GM12878 (cell line): ENCODE results near the gene PYGO2. TPM values are rescaled to one million over a fixed set of nuclear protein-coding genes. Genes with fewer than 3 reads are reported as not detected.
A peak's percentile ranks its signal among the peaks of the same experiment; 100 is the strongest.

ENCODE experiments used
- ATAC-seq: fragments of 200-7000 bp; cut with Tn5 transposase; 3 replicates; pipeline ENCODE4 v1.9.1; 2020; ENCODE audit warnings: mild to moderate bottlenecking, moderate library complexity
- BruUV-seq: library from RNA; stranded (reverse); fragments of 400-500 nt; replicated peaks from 2 replicates; lab custom pipeline; 2021; lab: Mats Ljungman, UMichigan
- CTCF ChIA-PET: fragments of 300-600 bp; sonication (Branson Sonifier 250); formaldehyde crosslinking; extraction: SDS; loops from one replicate; lab custom pipeline; 2021; ENCODE audit warnings: inconsistent platforms; lab: Yijun Ruan, JAX
- POLR2A ChIA-PET: fragments of 350-600 bp; formaldehyde crosslinking; extraction: SDS; loops from one replicate; lab custom pipeline; 2021; ENCODE audit warnings: inconsistent platforms; lab: Charles Lee
- RAD21 ChIA-PET: fragments of 300-600 bp; sonication (Branson Sonifier 250); formaldehyde crosslinking; loops from one replicate; lab custom pipeline; 2023; ENCODE audit warnings: antibody characterized with exemption; ENCODE audit not compliant: unreplicated experiment; lab: Charles Lee
- SMC1A ChIA-PET: fragments of 300-600 bp; sonication (Branson Sonifier 250); formaldehyde crosslinking; loops from one replicate; lab custom pipeline; 2023; ENCODE audit not compliant: unreplicated experiment, uncharacterized antibody; lab: Charles Lee
- DNase-seq: peaks from one replicate; pipeline ENCODE4 v3.0.0-alpha.2; 2011; ENCODE audit warnings: low read depth, low spot score
- FAIRE-seq: peaks from 3 replicates; lab custom pipeline; 2011; peaks lifted over from hg19 to GRCh38; lab: Jason Lieb, UNC
- H2AFZ ChIP-seq: 2 replicates; pipeline ENCODE4 v1.6.0; 2011; ENCODE audit warnings: low read depth, low read length, control low read depth; ENCODE audit not compliant: control insufficient read depth
- H3K27ac ChIP-seq: 2 replicates; pipeline ENCODE4 v1.5.1; 2011; ENCODE audit warnings: control low read depth; ENCODE audit not compliant: control insufficient read depth, insufficient read depth
- H3K27me3 ChIP-seq, 2 experiments: replicated peaks in 1 of 2; 2 replicates each; pipeline versions ENCODE4 v1.6.0 to v1.6.1; 2011; ENCODE audit warnings: low read length in 1 of 2; ENCODE audit not compliant: control insufficient read depth in 2 of 2, insufficient read depth in 2 of 2
- H3K36me3 ChIP-seq, 2 experiments: 2 replicates each; pipeline ENCODE4 v1.5.1; 2011; ENCODE audit warnings: low read length in 1 of 2; ENCODE audit not compliant: control insufficient read depth in 2 of 2, insufficient read depth in 2 of 2
- H3K4me1 ChIP-seq: 2 replicates; pipeline ENCODE4 v1.6.1; 2011; ENCODE audit warnings: mild to moderate bottlenecking, low read length, moderate library complexity, mixed read lengths; ENCODE audit not compliant: control insufficient read depth, insufficient read depth
- H3K4me2 ChIP-seq: 2 replicates; pipeline ENCODE4 v1.6.0; 2011; ENCODE audit warnings: control low read depth; ENCODE audit not compliant: control insufficient read depth, insufficient read depth
- H3K4me3 ChIP-seq: fragments of 200-600 bp; sonication (generic); 2 replicates; pipeline ENCODE4 v1.5.1; 2016
- H3K79me2 ChIP-seq: 2 replicates; pipeline ENCODE4 v1.6.0; 2011; ENCODE audit warnings: low read length; ENCODE audit not compliant: control insufficient read depth, insufficient read depth
- H3K9ac ChIP-seq: 2 replicates; pipeline ENCODE4 v1.8.0; 2011; ENCODE audit warnings: low read length, control low read depth, mixed read lengths; ENCODE audit not compliant: control insufficient read depth, insufficient read depth
- H3K9me3 ChIP-seq: replicated peaks from 3 replicates; pipeline ENCODE4 v1.5.1; 2011; ENCODE audit warnings: mild to moderate bottlenecking, low read length; ENCODE audit not compliant: control insufficient read depth, insufficient read depth
- H4K20me1 ChIP-seq: 2 replicates; pipeline ENCODE4 v1.6.0; 2011; ENCODE audit not compliant: control insufficient read depth, insufficient read depth
- CTCF ChIP-seq, 3 experiments: IDR thresholded peaks in 2 of 3; conservative IDR thresholded peaks in 1 of 3; 2 replicates each; pipeline ENCODE4 v1.5.1; 2011; ENCODE audit warnings: low read depth in 3 of 3, low read length in 3 of 3, mild to moderate bottlenecking in 3 of 3, control low read depth in 2 of 3, moderate library complexity in 2 of 3, inconsistent platforms in 1 of 3, mixed read lengths in 1 of 3; ENCODE audit not compliant: control insufficient read depth in 2 of 3, insufficient read depth in 1 of 3; ENCODE audit errors: extremely low read depth in 1 of 3
- ELK1 ChIP-seq: IDR thresholded peaks from 2 replicates; pipeline ENCODE4 v1.6.1; 2012; ENCODE audit warnings: low read depth, low read length, improper control_type of control experiment
- WGBS: methylation state at CpG from one replicate; pipeline ENCODE4 v1.1.6; 2016; ENCODE audit warnings: low lambda C conversion rate; ENCODE audit not compliant: insufficient replicate concordance, insufficient coverage; ENCODE audit errors: missing lambda C conversion rate; 5-methylcytosine and 5-hydroxymethylcytosine counted together
- in situ Hi-C: fragments of 300-500 bp; cut with MboI; formaldehyde crosslinking; loops from 9 replicates; pipeline ENCODE4 v1.14.3; 2018; ENCODE audit warnings: mixed read lengths
- intact Hi-C: fragments of 100-400 bp; cut with micrococcal nuclease; formaldehyde crosslinking; loops from one replicate; pipeline ENCODE4 v1.14.2; 2022; ENCODE audit not compliant: unreplicated experiment
- polyA plus RNA-seq, 11 experiments: library from polyadenylated mRNA; depleted of rRNA in 4 of 11; unstranded in 6 of 11; stranded (reverse) in 5 of 11; fragments of >200 nt; fragmentation: Nextera tagmentation in 4 of 11; fragmentation: Illumina TruSeq in 1 of 11; extraction: Ambion mirVana in 4 of 11; extraction: Trizol in 1 of 11; gene quantifications; 1 replicate in 1 of 11; 2 replicates in 10 of 11; pipeline versions ENCODE4 v1.2.1 to v1.2.3, GENCODE V29; 2011 to 2016; ENCODE audit warnings: inconsistent platforms in 2 of 11, missing spikeins in 2 of 11, low read depth in 1 of 11
- total RNA-seq, 4 experiments: library from RNA; depleted of rRNA in 3 of 4; stranded (reverse); fragments of >200 nt in 3 of 4; fragmentation: Illumina TruSeq in 1 of 4; extraction: Trizol in 1 of 4; gene quantifications; 2 replicates each; pipeline versions ENCODE4 v1.2.1 to v1.2.3, GENCODE V29; 2013 to 2021

The PYGO2 gene
- total and polyA plus RNA-seq, 10 of the 15 experiments (the other 5 are each of a cell fraction or from before 2014, with no cell fraction given): 8.1 to 33.8 (median 23.5) TPM

- Histone ChIP-seq H3K27me3 (no peaks in the 10 kb centered on the region), H3K9ac (no peak overlapping the region), H3K4me3 (no peak overlapping the region), H3K4me2 (no peak overlapping the region), H3K27ac (no peak overlapping the region), H3K79me2 (no peaks in the 10 kb centered on the region; the same call in 1 of the 2 replicates), H3K4me1 (peaks cover 9% of the 10 kb centered on the region), H4K20me1 (no peaks in the 10 kb centered on the region), H3K9me3 (no peaks in the 10 kb centered on the region), H3K36me3 (peaks cover 11 to 14% of the 10 kb centered on the region in 2 experiments; a peak in 3 of 4 replicates), H2AFZ (no peak overlapping the region)
- ChIA-PET POLR2A (interaction anchor here (1.4 kb wide), 1 partner anchor 10 kb away, joined by 4 read pairs; the partner anchor contains the start of gene FLAD1), CTCF (interaction anchor here (0.5 to 11.0 kb wide), 7 partner anchors 14 to 299 kb away, joined by 3 to 226 read pairs (median 4); partner anchors contain the start of genes CKS1B, FLAD1, PBXIP1 and SHC1), SMC1A (interaction anchor here (0.6 to 8.1 kb wide), 3 partner anchors 9 to 24 kb away, joined by 3 to 69 read pairs (median 6); partner anchors contain the start of gene FLAD1), RAD21 (interaction anchor here (1.5 kb wide), 1 partner anchor 9 kb away, joined by 9 read pairs; the partner anchor contains the start of gene FLAD1)
- FAIRE-seq (no peak), DNase-seq (no peak), ATAC-seq (peak; percentile 37; the same call in 2 of the 3 replicates)
- WGBS: 82% methylated on average over 14 of the region's 14 CpGs
- no TSS peak for BruUV-seq
- in situ Hi-C loops (no loop called here), intact Hi-C loops (no loop called here)
- TF ChIP-seq ELK1 (no peak), CTCF (IDR thresholded peaks at IDR 0.05 in 2 of 3, conservative IDR thresholded peaks at IDR 0.05 in 1 of 3; ENCODE audit: control insufficient read depth in 2 of 3, extremely low read depth in 1 of 3, insufficient read depth in 1 of 3, low read depth in 3 of 3, low read length in 3 of 3) (peak; percentile 8 to 30 (median 21); a peak in 3 of 6 replicates)
Observed at GRCh38 chr1:154992721-154993571, 31.4 kb upstream of the PYGO2 start.
